ENCODE data around the gene PARD3B.

PARD3B gene

DNA sequence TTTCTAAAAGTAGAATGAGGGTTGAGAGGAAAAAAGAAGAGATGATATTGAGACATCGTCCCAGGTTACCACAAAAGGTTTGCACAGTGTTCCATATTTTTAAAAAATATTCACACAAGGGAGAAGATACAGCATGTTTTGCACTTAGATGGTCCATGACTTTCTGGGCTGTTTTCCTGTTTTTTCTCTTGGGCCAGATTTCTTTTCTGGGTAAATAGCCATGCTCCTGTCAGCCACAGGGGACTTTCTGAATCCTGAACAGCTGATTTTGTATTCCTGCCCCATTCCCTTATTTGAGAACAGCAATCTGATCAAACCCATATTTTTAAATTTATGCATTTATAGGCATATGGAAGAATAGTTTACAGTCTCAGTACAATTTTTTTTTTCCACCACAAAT, 951.1 kb downstream of the PARD3B start:
- FAIRE-seq (no peak), DNase-seq (ENCODE audit: insufficient read length, low spot score) (no peak)
- TF ChIP-seq, protein P1, sequence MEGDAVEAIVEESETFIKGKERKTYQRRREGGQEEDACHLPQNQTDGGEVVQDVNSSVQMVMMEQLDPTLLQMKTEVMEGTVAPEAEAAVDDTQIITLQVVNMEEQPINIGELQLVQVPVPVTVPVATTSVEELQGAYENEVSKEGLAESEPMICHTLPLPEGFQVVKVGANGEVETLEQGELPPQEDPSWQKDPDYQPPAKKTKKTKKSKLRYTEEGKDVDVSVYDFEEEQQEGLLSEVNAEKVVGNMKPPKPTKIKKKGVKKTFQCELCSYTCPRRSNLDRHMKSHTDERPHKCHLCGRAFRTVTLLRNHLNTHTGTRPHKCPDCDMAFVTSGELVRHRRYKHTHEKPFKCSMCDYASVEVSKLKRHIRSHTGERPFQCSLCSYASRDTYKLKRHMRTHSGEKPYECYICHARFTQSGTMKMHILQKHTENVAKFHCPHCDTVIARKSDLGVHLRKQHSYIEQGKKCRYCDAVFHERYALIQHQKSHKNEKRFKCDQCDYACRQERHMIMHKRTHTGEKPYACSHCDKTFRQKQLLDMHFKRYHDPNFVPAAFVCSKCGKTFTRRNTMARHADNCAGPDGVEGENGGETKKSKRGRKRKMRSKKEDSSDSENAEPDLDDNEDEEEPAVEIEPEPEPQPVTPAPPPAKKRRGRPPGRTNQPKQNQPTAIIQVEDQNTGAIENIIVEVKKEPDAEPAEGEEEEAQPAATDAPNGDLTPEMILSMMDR (IDR thresholded peaks at IDR 0.05; ENCODE audit: insufficient read depth, missing control alignments), result no peak

DNA sequence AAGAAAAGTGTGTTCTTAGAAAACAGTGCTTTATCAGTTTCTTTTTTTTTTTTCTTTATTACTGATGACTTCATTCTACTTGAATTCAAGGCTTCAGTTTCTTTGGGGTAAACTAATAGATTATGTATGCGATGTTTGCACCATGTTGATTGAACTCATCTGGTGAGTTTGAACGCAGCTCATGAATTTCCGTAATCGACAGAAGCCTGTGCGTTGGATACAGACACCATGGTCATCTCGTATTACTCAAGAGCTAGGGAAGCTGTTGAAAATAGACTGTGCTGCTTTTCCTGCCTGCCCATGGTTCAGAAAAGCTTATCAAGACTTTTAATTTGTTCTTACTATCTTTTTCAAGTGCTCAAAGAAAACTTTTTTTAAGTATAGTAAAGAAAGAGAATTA, 951.5 kb downstream of the PARD3B start:
- FAIRE-seq, result no peak
- TF ChIP-seq, protein P1 (IDR thresholded peaks at IDR 0.05; ENCODE audit: insufficient read depth, missing control alignments), result no peak
- no peak for DNase-seq (ENCODE audit: insufficient read length, low spot score)

DNA sequence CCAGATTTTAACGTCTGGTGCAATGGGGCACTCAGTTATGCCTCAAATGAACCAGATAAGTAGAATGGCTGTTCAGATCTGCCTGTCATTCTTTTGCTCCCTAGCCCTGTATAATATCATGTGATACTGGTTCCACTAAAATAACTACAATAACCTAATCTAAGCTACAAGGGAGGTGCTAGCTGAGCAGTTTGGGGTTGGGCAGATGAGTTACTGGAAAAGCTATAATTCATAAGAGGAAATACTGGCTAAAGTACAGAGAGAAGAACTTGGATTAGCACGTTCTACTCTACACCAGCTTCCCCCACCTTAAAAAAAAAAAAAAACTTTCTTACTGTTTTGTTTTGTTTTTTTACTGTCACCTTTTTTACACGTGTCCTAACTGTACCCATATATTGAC, 953.7 kb downstream of the PARD3B start:
- no peak for DNase-seq (ENCODE audit: insufficient read length, low spot score)
- FAIRE-seq, result no peak
- TF ChIP-seq, protein P1 (IDR thresholded peaks at IDR 0.05; ENCODE audit: insufficient read depth, missing control alignments), result no peak

DNA sequence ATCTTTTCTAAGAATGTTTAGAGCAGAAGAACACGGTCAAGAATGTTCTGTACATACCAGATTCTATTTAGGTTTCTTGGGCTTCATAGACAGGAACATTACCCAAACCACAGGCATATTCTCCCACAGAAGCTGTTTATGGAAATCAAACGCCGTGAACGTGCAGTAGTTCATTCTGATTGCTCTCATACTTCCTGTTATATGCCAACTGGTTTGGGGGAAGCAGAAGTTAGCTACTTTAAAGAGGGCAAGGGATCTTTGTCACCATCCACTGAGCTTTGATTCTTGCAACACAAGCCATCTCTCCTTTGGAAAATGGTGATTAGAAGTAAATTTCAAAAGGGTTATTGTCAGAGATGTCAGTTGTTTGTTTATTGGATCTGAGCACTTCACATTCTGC, 954.8 kb downstream of the PARD3B start:
- no peak for FAIRE-seq
- DNase-seq (ENCODE audit: insufficient read length, low spot score), result no peak
- TF ChIP-seq, protein P1 (IDR thresholded peaks at IDR 0.05; ENCODE audit: insufficient read depth, missing control alignments), result no peak

DNA sequence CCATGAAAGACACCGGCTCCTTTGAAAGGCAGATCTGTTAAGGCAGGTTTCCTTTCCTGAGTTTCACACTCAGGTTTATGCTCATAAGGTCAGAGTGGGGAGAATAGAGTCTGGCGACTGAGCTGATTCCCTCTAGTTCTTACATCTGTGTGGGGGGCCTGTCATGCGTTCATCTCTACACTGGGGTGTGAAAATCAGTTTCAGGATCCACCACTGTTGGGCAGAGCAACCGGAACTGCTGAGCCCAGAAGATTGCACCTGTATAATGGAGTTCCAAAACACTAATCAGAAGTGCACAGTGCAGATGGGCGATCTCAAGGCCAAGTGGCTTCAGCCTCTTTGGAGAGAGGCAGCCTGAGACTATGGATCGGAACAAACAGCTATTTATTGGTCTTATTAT, 955.7 kb downstream of the PARD3B start:
- DNase-seq (ENCODE audit: insufficient read length, low spot score), result no peak
- TF ChIP-seq, protein P1 (IDR thresholded peaks at IDR 0.05; ENCODE audit: insufficient read depth, missing control alignments), result no peak
- FAIRE-seq, result no peak

DNA sequence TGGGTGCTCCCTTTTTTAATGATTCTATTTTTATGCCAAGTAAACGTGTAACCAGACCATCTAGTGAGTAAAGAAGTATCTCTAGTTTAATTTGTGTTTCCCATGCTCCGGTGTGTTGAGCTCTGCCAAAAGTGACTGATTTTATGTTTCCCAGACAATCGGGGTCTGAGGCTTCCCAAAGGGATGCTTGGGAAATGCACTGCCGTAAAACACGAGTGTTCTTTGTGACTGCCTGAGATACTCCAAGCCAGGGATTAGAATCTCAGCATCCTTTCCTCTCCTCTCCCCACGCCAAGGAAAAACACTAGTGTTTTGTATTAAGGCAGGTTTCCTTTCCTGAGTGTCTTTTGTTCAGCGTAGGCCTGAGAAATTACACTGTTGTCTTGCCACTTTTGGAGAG, 956.6 kb downstream of the PARD3B start:
- no peak for DNase-seq (ENCODE audit: insufficient read length, low spot score)
- TF ChIP-seq, protein P1 (IDR thresholded peaks at IDR 0.05; ENCODE audit: insufficient read depth, missing control alignments), result no peak
- no peak for FAIRE-seq

DNA sequence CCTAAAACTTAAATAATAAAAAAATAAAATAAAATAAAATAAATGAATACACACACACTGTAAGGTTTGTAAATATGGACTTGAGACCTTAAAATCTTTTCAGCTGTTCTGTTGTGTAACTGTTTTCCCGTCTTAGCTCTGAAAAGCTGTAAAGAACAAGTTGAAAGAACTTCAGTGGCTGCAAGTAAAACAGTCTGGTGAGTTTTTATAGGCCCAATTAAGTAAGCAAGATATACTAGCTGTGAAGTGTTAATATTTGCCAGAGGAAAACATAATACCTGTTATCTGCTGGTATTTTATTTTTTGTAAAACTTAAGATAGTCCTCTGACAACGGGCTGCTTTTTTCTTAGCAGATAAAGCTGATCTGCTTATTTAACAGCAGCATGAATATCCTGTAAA, 960.1 kb downstream of the PARD3B start:
- TF ChIP-seq, protein P1 (IDR thresholded peaks at IDR 0.05; ENCODE audit: insufficient read depth, missing control alignments), result no peak
- no peak for DNase-seq (ENCODE audit: insufficient read length, low spot score)
- FAIRE-seq, result no peak

Data from D721Med (cell line).